ENCODE results near the gene SLC13A5.
A peak's percentile ranks its signal among the peaks of the same experiment; 100 is the strongest.
"Not testable (repeated sequence)": the region's sequence is repeated elsewhere in the genome, so short reads cannot be mapped to it uniquely, and the experiment has no call there.

SLC13A5 gene

DNA sequence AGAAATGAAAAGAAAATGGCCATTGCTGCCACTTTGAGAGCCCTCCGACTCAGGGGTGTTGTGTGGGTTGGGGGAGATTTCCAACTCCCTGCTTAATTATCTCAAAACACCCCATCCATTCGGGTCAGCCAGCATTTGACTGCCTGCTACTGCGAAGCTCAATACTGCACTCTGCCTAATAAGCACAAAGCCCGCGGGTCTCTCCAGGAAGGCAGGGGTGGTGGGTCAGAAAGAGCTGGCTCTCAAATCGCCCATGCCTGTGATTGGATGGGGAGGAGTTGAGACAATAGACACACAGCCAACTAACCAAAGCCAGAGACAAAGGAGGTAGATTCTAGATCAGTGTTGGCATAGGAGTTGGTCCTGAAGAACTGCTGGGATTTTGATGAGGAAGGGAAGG lies 40.4 kb upstream of the SLC13A5 start:
- DNase-seq (ENCODE audit: low read depth), result no peak
- TF ChIP-seq, protein P1, sequence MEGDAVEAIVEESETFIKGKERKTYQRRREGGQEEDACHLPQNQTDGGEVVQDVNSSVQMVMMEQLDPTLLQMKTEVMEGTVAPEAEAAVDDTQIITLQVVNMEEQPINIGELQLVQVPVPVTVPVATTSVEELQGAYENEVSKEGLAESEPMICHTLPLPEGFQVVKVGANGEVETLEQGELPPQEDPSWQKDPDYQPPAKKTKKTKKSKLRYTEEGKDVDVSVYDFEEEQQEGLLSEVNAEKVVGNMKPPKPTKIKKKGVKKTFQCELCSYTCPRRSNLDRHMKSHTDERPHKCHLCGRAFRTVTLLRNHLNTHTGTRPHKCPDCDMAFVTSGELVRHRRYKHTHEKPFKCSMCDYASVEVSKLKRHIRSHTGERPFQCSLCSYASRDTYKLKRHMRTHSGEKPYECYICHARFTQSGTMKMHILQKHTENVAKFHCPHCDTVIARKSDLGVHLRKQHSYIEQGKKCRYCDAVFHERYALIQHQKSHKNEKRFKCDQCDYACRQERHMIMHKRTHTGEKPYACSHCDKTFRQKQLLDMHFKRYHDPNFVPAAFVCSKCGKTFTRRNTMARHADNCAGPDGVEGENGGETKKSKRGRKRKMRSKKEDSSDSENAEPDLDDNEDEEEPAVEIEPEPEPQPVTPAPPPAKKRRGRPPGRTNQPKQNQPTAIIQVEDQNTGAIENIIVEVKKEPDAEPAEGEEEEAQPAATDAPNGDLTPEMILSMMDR (IDR thresholded peaks at IDR 0.05; ENCODE audit: control insufficient read depth, insufficient read depth, low read depth, low read length, missing control alignments), result no peak
- no peak overlapping the region for H3K4me3 ChIP-seq (ENCODE audit: control insufficient read depth, low read depth, low read length)

DNA sequence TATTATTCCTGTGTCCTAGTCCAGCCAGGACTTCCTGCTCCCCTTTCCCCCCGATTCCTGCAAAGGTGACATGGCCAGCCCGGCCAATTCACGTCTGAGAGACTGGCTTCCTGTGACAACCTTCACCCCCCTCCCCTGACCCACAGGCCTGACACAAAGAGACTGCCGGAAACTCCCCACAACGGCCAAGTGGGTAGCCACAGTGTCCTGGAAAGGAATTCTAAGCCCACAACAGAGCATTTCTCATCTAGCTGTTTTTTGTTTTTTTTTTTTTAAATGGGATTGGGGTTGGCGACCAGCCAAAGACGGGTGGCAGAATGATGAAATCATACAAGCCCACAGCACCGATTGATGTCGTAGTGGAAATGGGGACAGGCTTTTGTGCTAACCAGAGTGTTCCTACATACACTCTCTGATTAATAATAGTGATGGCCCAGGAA lies 39.9 kb upstream of the SLC13A5 start:
- no peak overlapping the region for H3K4me3 ChIP-seq (ENCODE audit: control insufficient read depth, low read depth, low read length)
- TF ChIP-seq, protein P1 (IDR thresholded peaks at IDR 0.05; ENCODE audit: control insufficient read depth, insufficient read depth, low read depth, low read length, missing control alignments), result no peak
- DNase-seq (ENCODE audit: low read depth), result peak; percentile 51

- peak; percentile 99 for DNase-seq (ENCODE audit: low read depth)
- TF ChIP-seq, protein P1 (IDR thresholded peaks at IDR 0.05; ENCODE audit: control insufficient read depth, insufficient read depth, low read depth, low read length, missing control alignments), result no peak
- H3K4me3 ChIP-seq (ENCODE audit: control insufficient read depth, low read depth, low read length), result no peak overlapping the region
Observed at GRCh38 chr17:6752068-6752909, 39.1 kb upstream of the SLC13A5 start.

- TF ChIP-seq, protein P1 (IDR thresholded peaks at IDR 0.05; ENCODE audit: control insufficient read depth, insufficient read depth, low read depth, low read length, missing control alignments), result no peak
- no peak for DNase-seq (ENCODE audit: low read depth)
- H3K4me3 ChIP-seq (ENCODE audit: control insufficient read depth, low read depth, low read length), result no peak overlapping the region
Observed at GRCh38 chr17:6749519-6749918, 36.4 kb upstream of the SLC13A5 start.

GRCh38 chr17:6748617-6749016 lies 35.4 kb upstream of the SLC13A5 start:
- H3K4me3 ChIP-seq (ENCODE audit: control insufficient read depth, low read depth, low read length), result no peak overlapping the region
- TF ChIP-seq, protein P1 (IDR thresholded peaks at IDR 0.05; ENCODE audit: control insufficient read depth, insufficient read depth, low read depth, low read length, missing control alignments), result no peak
- DNase-seq (ENCODE audit: low read depth), result no peak

GRCh38 chr17:6746665-6747064 lies 33.5 kb upstream of the SLC13A5 start:
- DNase-seq (ENCODE audit: low read depth); H3K4me3 ChIP-seq (ENCODE audit: control insufficient read depth, low read depth, low read length): not testable (repeated sequence)

- DNase-seq (ENCODE audit: low read depth), result no peak
- H3K4me3 ChIP-seq (ENCODE audit: control insufficient read depth, low read depth, low read length), result no peak overlapping the region
- TF ChIP-seq, protein P1 (IDR thresholded peaks at IDR 0.05; ENCODE audit: control insufficient read depth, insufficient read depth, low read depth, low read length, missing control alignments), result no peak
Observed at GRCh38 chr17:6729531-6729930, 16.4 kb upstream of the SLC13A5 start.
